ENCODE data around the gene TNFAIP8L2.

- TF ChIP-seq CTCF (IDR thresholded peaks at IDR 0.05) (no peak), EP300 (IDR thresholded peaks at IDR 0.05) (no peak)
These were observed at the start of gene TNFAIP8L2 for GRCh38 chr1:151156515-151156819.

All from ovary (tissue), 3 donors.